Retinal pigment epithelial cell (primary cell): ENCODE measurements around the gene SNPH.

Experiments used
- DNase-seq: peaks from one replicate; pipeline ENCODE4 v3.0.0-alpha.2; 2010; ENCODE audit warnings: low read depth
- H3K4me3 ChIP-seq: 2 replicates; pipeline ENCODE4 v1.5.1; 2011; ENCODE audit warnings: mild to moderate bottlenecking, low read length, control low read depth, moderate library complexity
- CTCF ChIP-seq: conservative IDR thresholded peaks from 2 replicates; pipeline ENCODE4 v1.5.1; 2011; ENCODE audit warnings: low read depth, low read length, control low read depth, inconsistent platforms

SNPH gene

GRCh38 chr20:1315804-1316203, 49.7 kb downstream of the SNPH start:
- no peak overlapping the region for H3K4me3 ChIP-seq
- no peak for DNase-seq
- no peak for TF ChIP-seq CTCF

GRCh38 chr20:1317545-1318255, 51.6 kb downstream of the SNPH start:
- no peak overlapping the region for H3K4me3 ChIP-seq
- TF ChIP-seq CTCF: no peak
- DNase-seq: no peak

- DNase-seq: no peak
- TF ChIP-seq CTCF: no peak
- H3K4me3 ChIP-seq: no peak overlapping the region
Measured at GRCh38 chr20:1319051-1319450, 53.0 kb downstream of the SNPH start.

GRCh38 chr20:1319462-1319861, 53.4 kb downstream of the SNPH start:
- DNase-seq: no peak
- no peak for TF ChIP-seq CTCF
- H3K4me3 ChIP-seq: no peak overlapping the region

GRCh38 chr20:1320016-1320415, 53.9 kb downstream of the SNPH start:
- H3K4me3 ChIP-seq: no peak overlapping the region

GRCh38 chr20:1320902-1321653, 55.0 kb downstream of the SNPH start:
- no peak for TF ChIP-seq CTCF
- no peak for DNase-seq
- no peak overlapping the region for H3K4me3 ChIP-seq

More at GRCh38 chr20:1320016-1320415, 53.9 kb downstream of the SNPH start:
- TF ChIP-seq CTCF: no peak
- no peak for DNase-seq

GRCh38 chr20:1321654-1321939, 55.5 kb downstream of the SNPH start:
- H3K4me3 ChIP-seq: no peak overlapping the region
- no peak for DNase-seq
- no peak for TF ChIP-seq CTCF
